ENCODE results near the gene ACSBG1.

DNA sequence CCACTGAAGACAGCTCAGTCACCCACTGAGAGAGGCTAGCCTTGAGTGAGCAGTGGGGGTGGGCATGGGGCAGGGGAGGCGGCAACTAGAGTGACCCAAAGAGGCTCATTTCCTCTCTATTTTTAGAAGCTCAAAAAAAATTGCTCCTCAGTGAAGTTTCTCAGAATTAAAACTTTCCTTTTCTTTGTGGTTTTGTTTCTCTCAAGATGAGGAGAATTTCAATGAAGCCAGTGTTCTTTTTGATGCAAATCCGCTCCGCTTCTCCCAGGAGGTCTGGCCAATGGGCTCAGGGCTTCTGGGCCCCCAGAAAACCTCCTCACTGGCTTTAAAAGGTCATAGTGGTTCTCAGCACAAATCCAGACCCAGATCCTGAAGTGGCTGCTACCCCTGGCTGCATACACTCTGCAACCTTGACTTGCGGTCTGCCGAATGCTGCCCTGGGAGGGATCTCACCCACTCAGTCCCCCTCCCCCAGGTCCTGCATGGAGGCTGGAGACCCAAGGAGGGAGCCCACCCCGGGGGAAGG, at the start of gene ACSBG1:
- TF ChIP-seq CTCF (IDR thresholded peaks at IDR 0.05; ENCODE audit: low read length) (no peak), EZH2 (optimal IDR thresholded peaks at IDR 0.05; ENCODE audit: low read depth, low read length) (no peak)

All from MM.1S (cell line).